GM21423 (cell line): ENCODE results near the gene NIP7.
"Not testable (repeated sequence)": the region's sequence is repeated elsewhere in the genome, so short reads cannot be mapped to it uniquely, and the experiment has no call there.

Source experiments
- ATAC-seq: cut with Tn5 transposase; IDR thresholded peaks from one replicate; pipeline ENCODE4 v1.9.1; 2021; ENCODE audit warnings: mild to moderate bottlenecking, moderate library complexity; ENCODE audit not compliant: unreplicated experiment

NIP7 gene

DNA sequence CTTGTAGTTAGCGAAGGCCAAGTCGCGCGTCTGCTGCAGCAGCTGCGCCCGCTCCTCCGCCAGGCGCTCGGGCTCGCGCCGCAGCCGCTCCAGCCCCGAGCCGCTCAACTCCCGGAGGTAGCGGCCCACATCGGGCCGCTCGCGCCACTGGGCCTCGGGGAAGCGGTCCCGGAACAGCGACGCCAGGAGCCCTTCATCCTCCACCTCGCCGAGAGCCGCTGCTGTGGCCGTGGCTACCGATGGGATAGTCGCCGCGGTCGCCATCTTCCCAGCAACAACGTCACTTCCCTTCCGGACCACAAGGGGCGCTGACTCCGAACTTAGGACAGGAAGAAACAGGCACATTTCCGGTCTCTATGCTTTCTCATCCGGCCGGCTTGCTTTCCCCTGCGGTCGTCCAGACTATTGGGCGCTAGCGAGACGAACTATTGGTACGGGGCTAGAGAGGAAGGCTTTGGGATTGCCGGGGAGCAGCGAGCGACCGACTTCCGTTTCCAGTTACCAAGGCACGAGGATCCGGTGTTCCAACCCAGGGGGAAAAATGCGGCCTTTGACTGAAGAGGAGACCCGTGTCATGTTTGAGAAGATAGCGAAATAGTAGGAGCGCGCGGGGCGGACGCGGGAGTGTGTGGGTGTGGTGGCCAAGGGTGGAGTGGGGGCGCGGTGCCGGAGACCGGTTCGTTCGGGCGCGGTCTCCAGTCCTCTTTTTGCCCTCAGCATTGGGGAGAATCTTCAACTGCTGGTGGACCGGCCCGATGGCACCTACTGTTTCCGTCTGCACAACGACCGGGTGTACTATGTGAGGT, at the start of gene NIP7, which contains the start of gene COG8:
Gene NIP7 (plus strand): TSS at position 484 of the 806 bp plus-strand sequence. CDS start 58 bp downstream, at position 542.
Gene COG8 (minus strand): TSS at position 276 of the 806 bp plus-strand sequence. CDS start 12 bp downstream, at position 264.
- ATAC-seq: peak; percentile 94

DNA sequence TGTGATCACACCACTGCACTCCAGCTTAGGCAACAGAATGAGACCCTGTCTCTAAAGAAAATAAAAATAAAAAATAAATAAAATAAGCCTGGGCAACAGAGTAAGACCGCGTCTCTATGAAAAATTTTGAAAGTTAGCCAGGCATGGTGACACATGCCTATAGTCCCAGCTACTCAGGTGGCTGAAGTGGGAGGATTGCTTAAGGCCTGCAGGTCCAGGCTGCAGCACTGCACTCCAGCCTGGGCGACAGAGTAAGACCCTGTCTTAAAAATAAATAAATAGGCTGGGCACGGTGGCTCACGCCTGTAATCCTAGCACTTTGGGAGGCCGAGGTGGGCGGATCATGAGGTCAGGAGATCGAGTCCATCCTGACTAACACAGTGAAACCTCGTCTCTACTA, 47.9 kb upstream of the NIP7 start:
- not testable (repeated sequence) for ATAC-seq

DNA sequence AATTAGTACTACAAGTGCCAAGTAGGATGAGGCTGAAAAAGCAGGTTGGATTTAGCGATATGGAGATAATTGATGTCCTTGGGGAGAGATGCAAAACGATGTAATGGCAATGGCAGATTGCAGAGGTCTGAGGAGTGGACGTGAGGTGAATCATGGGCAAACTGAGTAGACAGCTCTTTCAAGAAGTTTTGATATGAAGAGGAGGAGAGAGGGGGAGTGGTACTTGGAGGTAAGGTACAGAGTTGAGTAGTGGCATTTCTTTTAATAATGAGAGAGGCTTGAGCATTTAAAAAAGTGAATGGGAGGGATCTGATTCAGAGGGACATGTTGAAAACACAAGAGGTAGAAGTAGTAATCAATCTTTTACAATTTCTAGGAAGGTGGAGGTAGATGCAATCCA, 46.2 kb upstream of the NIP7 start:
- no peak for ATAC-seq

DNA sequence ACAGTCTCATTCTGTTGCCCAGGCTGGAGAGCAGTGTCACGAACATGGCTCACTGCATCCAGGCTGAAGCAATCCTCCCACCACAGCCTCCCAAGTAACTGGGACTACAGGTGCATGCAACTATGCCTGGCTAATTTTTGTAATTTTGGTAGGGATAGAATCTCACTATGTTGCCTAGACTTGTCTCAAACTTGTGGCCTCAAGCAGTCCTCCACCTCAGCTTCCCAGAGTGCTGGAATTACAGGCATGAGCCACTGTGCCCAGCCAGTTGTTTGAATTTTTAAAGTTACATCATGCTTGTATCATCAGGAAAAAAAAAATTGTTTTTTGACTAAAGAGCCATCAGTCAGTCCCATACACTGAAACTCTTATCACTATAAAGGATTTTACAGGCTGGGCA, 45.5 kb upstream of the NIP7 start:
- no peak for ATAC-seq

DNA sequence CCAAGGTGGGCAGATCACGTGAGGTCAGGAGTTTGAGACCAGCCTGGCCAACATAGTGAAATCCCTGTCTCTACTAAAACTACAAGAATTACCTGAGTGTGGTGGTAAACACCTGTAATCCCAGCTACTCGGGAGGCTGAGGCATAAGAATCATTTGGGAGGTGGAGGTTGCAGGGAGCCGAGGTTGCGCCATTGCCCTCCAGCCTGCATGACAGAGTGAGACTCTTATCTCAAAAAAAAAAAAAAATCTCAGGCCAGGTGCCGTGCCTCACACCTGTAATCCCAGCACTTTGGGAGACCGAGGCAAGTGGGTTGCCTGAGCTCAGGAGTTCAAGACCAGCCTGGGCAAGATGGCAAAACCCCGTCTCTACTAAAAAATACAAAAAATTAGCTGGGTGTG, 42.8 kb upstream of the NIP7 start:
- not testable (repeated sequence) for ATAC-seq

DNA sequence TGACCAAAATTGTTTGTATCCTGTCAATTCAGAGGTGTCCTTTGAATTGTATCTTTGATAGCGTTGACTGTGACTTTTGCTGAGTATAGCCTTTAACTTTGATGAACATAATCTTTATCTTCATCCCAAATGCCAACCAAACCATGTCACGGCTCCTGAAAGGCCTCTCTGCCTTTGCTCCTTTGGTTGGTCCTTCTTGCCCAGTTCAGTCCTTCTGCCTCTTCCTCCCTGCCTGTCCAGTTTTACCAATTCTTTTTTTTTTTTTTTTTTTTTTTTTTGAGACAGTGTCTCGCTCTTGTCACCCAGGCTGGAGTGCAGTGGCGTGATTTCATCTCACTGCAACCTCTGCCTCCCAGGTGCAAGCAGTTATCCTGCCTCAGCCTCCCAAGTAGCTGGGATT, 41.3 kb upstream of the NIP7 start:
- ATAC-seq: no peak

DNA sequence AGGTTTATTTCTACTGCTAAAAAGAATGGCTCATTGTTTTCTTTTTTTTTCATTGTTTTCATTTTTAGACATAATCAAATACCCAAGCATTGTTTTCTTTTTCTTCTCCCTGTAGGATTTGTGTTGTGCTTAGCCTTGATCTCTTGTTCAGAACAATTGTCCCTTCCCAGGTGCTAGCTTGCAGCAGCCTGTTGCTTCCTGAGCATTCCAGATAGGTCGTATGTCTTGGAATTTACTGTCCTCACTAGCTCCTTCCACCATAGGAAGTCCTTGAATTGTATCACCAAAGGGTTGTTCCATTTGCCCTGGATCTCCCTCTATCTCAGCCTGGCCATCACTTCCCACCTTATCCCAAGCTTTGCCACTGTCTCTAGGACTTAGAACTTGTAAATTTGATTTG, 38.4 kb upstream of the NIP7 start:
- no peak for ATAC-seq

DNA sequence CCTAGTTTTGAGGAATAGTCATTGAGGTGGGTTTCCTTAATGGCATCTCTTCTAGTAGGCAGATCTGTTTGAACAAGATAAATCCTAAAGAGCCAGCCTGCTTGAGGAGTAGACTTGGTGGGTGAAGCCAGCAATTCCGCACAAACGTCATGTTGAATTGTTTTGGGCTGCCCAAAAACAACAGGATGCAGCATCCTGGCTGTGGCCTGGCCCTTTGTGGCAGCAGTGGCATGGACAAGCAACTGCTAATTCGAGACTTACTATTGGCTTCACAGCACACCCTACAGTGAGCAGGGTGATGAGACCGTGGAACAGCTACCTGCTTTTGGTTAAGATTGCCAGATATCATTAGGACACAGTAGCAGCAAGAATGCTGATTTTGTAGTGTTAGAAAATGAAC, 37.7 kb upstream of the NIP7 start:
- ATAC-seq: no peak

DNA sequence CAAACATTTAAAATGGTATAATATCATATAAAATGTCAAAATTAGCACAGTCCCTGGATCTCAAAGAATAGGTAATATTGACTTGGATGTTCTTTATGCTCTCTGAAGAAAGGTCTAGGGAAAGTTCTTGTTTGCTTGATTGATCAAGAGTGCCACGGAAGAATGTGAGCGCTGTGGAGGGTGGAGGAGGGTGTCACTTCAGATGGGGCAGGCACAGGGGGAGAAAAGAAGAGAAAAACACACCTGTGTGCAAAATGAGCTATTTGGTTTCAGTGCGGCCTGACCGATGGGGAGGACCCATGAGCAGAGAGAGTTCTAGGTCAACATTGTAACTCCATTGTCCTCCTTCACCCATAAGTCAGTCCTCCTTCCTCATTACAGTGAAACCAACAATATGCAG, 37.3 kb upstream of the NIP7 start:
- ATAC-seq: no peak

DNA sequence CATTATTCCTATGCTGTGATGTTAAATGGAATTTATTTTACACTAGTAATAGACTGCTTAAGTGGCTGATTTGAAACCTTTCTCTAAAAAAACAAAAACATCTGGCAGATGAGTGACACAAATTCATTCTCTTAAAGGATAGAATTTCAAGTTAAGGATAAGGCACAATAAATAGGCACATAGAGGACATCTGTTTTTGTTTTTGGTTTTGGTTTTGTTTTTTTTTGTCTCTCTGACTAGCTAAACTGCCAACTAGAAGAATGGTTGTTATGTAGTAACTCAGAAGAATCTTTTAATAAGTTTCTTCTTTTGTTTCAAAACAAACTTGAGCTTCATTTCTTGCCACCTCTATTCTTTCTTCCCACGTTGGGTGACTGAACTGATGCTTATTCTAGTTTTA, 33.5 kb upstream of the NIP7 start:
- no peak for ATAC-seq

DNA sequence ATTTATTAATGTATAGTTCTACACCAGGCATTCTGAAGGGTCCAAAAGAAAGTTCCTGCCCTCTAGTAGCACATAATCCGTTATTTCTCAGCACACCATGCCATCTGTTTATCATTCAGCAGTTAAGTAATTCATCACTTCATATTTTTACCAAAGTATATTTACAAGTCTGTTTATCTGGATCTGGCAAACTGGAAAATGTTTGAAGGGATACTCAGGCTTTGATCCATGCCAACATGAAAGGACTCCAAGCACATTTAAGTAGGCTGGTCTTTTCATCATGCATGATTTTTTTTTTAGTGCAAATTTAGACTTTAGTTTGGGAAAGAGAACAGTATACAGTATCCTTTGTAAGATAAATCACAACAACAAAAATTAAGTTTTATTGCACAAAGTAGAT, 32.5 kb upstream of the NIP7 start:
- no peak for ATAC-seq

DNA sequence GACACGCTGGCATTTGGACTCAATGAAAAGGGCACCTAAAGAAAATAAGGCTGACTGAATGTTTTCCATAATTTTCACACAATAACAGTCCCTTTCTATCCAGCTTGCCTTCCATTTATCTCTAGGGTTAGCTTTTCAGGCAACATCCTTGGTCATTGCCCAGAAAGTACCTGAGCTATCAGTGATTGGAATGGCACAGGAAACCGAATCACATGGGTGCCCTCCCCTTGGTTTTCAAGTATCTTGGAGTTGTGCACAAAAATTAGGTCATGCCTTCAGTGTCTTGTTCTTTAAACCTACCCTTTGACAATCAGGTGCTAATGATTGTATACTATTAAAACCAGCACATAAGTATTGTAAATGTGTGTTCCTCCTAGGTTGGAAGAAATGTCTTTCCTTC, 31.7 kb upstream of the NIP7 start:
- ATAC-seq: no peak

DNA sequence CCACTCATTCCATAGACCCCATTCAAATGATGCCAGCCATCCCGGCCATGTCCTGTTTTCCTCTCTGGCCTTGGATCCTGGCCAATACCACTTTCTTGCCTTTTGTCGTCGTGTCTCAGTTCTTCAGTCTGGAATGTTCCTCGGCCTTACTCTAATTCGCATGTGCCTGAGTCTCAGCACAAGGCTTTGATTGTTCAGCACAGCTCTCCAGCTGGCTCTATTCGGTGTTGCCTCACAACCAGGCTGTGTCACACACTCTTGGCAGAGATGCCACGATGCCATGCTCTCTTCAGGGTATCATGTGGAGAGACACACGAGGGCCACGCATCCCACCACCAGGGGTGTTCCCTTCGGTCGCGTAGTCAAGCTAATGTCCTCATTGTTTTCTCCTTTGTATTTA, 30.3 kb upstream of the NIP7 start:
- ATAC-seq: no peak

DNA sequence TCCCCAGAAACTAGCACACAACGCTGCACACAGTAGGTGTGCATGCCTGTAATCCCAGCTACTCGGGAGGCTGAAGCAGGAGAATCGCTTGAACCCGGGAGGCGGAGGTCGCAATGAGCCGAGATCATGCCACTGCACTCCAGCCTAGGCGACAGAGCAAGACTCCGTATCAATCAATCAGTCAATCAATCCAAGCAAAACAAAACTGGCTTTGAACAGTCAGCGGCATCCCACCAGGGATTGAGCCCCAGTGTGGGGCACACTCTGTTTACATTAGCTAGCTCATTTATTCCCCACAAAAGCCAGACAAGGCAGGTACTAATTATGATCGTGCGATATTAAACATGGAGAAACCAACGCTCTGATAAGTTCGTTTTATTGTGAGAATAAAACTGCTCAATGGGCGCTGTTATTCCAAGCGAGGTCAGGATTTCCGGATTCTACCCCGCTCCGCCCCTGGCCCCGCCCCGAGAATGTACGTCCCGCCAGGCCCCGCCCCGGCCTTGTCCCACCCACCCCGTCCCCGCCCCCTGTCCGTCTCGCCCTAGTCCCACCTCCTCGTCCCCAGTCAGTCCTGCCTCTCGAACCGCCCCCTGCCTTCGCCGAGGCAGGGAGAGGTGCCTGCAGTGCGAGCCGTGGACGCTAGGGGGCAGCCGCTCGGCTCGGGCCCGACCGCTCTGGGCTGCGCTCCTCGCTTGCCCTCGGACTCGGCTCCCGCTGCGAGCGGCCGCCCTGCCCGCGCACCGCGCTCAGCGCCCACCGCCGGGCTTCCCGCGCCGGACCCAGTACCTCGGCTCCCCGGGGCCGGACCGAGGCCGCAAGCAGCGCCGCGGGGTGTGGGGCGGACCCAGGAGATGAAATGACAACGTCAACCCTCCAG, 28.7 kb upstream of the NIP7 start, which contains the start of gene VPS4A:
Gene VPS4A (plus strand): TSS at position 698 of the 880 bp plus-strand sequence. CDS start 162 bp downstream, at position 860.
- peak; percentile 94 for ATAC-seq

DNA sequence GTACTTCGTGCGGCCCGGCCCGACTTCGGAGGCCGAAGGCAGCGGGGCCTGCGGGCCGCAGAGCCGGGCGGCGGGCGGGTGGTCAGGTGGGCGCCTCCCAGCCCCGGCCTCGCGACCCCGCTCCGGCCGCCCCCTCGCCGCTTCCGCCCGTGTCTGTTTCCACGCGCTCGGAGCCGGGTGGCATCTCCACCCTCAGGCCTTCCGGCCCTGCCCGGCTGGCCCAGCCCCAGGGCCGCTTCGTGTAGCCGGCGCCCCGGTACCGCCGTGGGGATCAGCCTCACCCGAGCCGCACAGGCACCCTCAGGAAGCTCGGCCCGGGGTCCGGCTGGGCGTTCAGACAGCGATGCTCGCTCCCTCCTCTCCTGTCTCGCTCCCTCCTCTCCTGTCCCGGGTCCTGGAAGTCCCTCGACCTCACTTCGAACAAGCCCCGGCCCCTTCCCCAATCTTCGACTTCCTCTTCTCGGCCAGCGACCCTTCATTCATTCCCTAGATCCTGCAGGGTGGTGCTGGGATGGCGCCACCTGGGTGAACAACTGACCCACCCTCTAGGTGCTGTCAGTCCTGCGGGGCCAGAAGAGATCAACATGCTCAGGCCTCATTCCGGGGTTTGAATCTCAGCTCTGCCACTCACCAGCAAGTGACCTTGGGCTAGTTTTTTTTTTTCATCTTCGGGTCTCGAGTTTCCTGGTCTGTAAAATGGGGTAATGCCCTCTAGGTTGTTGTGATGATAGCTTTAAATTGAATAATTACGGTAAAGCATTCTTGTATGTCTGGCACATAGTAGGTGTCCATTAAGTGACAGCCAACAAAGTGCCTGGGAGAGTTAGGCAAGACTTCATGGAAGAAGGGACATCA, 27.8 kb upstream of the NIP7 start:
- peak; percentile 33 for ATAC-seq

DNA sequence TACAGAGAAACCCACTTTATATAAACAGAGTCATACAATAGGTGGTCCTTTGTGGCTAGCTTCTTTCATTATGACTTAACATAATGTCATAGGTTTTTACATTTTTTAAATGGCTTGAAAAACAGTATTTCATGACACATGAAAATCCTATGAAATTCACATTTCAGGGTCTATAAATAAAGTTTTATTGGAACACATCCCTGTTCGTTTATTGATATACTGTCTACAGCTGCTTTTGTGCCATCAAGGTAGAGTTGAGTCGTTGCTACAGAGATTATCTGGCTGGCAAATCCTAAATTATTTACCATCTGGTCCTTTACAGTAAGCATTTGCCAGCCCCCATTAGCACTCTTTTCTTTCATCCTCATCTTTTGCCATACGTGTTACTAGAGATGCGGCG, 26.1 kb upstream of the NIP7 start:
- no peak for ATAC-seq

DNA sequence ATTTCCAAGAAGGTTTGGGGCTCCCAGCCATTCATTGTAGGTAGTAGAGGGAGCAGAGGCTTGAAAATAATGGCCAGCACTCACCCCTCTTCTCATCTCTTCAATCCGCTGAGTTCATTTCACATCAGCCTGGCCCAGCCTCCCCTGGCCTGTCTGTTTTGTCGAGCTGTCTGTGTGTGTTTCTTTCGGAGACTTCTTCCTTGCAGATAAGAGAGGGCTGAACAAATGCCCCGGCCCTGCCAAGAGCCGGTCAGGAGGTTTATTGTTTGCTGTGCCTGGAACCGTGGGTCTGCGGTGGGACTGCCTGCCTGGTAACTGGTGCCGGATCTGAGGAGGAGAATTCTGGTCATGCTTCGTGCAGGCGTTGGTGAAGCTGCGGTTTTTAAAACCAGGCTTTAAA, 25.0 kb upstream of the NIP7 start:
- no peak for ATAC-seq

DNA sequence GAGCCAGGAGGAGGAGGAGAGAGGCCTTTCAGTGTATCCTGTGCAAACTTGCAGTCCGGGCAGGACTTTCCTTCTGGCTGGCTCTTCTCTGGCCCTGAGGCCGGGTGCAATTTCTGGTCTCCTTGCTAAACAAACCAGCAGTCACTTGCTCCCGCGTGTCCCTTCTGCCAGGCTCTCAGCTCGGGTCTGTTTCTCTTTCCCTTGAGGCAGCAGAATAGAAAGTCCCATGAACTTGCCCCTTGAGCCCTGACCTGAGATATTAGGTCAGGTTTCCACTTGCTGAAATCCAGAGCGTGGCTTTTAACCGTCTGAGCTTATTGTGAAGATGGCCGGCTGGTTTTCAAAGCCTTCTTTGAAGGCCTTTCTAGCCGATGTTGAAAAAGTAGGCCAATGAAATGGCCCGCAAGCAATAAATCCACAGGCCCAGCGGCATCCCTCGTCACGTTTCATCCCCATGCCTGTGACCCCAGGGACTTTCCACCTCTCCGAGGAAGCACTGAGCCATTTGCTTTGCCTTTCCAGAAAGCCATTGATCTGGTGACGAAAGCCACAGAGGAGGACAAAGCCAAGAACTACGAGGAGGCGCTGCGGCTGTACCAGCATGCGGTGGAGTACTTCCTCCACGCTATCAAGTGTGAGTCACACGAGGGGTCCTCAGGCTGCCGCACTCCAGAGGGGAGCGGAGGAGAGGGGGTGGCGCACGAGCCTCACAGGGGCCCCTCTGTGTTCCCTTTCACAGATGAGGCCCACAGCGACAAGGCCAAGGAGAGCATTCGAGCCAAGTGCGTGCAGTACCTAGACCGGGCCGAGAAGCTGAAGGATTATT, 23.9 kb upstream of the NIP7 start:
- no peak for ATAC-seq

DNA sequence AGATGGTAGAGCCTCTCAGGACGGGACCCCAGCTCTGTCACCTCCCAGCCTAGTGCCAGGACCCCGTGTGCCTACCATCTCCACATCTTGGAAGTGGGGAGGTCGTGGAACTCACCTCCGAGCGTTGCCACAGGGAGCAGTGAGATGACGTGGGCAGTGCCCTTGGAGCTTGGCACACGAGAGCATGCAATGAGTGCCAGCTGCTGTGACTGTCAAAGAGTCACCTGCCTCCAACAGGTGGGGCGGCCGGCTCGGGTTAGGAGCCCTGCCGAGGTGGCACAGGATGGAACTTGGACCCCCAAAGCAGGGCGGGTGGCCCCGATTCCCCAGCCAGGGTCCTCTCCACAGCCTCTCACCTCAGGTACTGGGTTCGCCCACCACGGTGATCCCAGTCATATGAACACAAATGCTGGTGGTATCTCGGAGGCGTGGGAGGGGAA, 23.0 kb upstream of the NIP7 start:
- no peak for ATAC-seq
